Thymus (tissue), 11 donors: ENCODE results near the gene CALN1. TPM values are rescaled to one million over a fixed set of nuclear protein-coding genes. Genes with fewer than 3 reads are reported as not detected.

Experiments used
- DNase-seq, 9 donors: peaks; one replicate each; pipeline ENCODE4 v3.0.0-alpha.2; 2013; ENCODE audit warnings: low spot score in 9 of 9, low read depth in 6 of 9, missing footprints in 1 of 9
- H3K27ac ChIP-seq, 2 donors: one replicate each; pipeline ENCODE4 v1.5.1; 2013; ENCODE audit warnings: control low read depth in 1 of 2, low read depth in 1 of 2, low read length in 1 of 2, mild to moderate bottlenecking in 1 of 2, moderate library complexity in 1 of 2
- H3K27me3 ChIP-seq, 2 donors: one replicate each; pipeline ENCODE4 v1.5.1; 2013; ENCODE audit warnings: low read length in 1 of 2; ENCODE audit not compliant: control insufficient read depth in 2 of 2, insufficient read depth in 1 of 2
- H3K36me3 ChIP-seq, 2 donors: one replicate each; pipeline ENCODE4 v1.5.1; 2013; ENCODE audit warnings: low read length in 1 of 2, mild to moderate bottlenecking in 1 of 2, moderate library complexity in 1 of 2; ENCODE audit not compliant: control insufficient read depth in 2 of 2, insufficient read depth in 2 of 2
- H3K4me1 ChIP-seq, 2 donors: one replicate each; pipeline ENCODE4 v1.5.1; 2013; ENCODE audit warnings: low read length in 2 of 2; ENCODE audit not compliant: control insufficient read depth in 2 of 2, insufficient read depth in 2 of 2
- H3K4me3 ChIP-seq, 2 donors: one replicate each; pipeline ENCODE4 v1.5.1; 2013; ENCODE audit warnings: low read length in 2 of 2, control low read depth in 1 of 2, mild to moderate bottlenecking in 1 of 2
- H3K9me3 ChIP-seq, 2 donors: one replicate each; pipeline ENCODE4 v1.5.1; 2013; ENCODE audit warnings: low read length in 1 of 2, mild to moderate bottlenecking in 1 of 2; ENCODE audit not compliant: control insufficient read depth in 2 of 2, insufficient read depth in 1 of 2
- WGBS: extraction: QIAGEN DNeasy Blood & Tissue Kit; methylation state at CpG from one replicate; pipeline ENCODE4 v1.1.7; 2013; 5-methylcytosine and 5-hydroxymethylcytosine counted together
- polyA plus RNA-seq: library from polyadenylated mRNA; stranded (reverse); fragments of 200-250 nt; gene quantifications from one replicate; pipeline ENCODE4 v1.2.3, GENCODE V29; 2013
- total RNA-seq: library from RNA; stranded (reverse); fragments of 120-200 nt; gene quantifications from one replicate; pipeline ENCODE4 v1.2.4, GENCODE V29; 2013
- donor health status: healthy.

Gene CALN1
- total and polyA plus RNA-seq, 2 donors, result 9.0 to 36.8 TPM

DNA sequence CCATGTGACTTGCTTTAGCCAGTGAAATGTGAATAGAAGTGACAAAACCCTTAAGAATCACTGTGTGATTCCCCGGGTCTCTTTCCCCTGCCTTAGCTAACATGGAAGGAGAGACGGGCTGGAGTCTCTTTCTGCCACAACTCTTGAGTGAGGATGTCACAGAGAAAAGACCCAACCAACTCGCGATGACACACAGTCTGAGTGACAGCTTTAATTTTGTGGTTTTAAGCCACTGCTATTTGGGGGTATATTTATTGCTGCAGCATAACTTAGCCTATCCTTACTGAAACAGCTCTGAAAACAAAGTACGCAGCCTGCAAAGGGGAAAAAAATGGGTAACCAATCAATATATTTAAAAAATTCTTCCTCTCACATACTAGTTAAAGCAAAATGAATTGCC is 319.4 kb downstream of the CALN1 start:
- Histone ChIP-seq H3K27ac (no peak overlapping the region), H3K27me3 (no peaks in the 10 kb centered on the region), H3K4me3 (no peak overlapping the region), H3K9me3 (no peaks in the 10 kb centered on the region), H3K4me1 (peaks cover 0 to 3% of the 10 kb centered on the region in 2 donors), H3K36me3 (peaks cover under 1 to 19% of the 10 kb centered on the region in 2 donors)
- no peak for DNase-seq
- WGBS, result 94% methylated on average over 5 of the region's 5 CpGs

DNA sequence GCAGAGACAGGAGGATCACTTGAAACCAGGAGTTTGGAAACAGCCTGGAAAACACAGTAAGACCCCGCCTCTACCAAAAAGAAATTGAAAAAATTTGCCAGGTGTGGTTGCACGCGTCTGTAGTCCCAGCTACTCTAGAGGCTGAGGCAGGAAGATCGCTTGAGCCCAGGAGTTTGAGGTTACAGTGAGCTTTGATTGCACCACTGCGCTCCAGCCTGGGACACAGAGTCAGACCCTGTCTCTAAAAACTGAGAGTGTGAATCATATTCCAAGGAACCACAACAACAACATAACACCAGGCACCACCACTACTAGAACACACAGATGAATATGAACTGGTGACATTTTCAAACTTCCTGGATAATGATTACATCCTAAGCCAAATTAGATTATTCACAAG is 324.2 kb downstream of the CALN1 start:
- H3K27ac ChIP-seq, result peak overlapping the region; percentile 33 to 60
- no peak for DNase-seq
- 67% methylated on average over 5 of the region's 5 CpGs for WGBS
- peaks cover 0 to 10% of the 10 kb centered on the region in 2 donors for H3K4me1 ChIP-seq
- H3K27me3 ChIP-seq, result no peaks in the 10 kb centered on the region
- H3K4me3 ChIP-seq, result no peak overlapping the region
- no peaks in the 10 kb centered on the region for H3K9me3 ChIP-seq
- peaks cover 3 to 5% of the 10 kb centered on the region in 2 donors for H3K36me3 ChIP-seq

DNA sequence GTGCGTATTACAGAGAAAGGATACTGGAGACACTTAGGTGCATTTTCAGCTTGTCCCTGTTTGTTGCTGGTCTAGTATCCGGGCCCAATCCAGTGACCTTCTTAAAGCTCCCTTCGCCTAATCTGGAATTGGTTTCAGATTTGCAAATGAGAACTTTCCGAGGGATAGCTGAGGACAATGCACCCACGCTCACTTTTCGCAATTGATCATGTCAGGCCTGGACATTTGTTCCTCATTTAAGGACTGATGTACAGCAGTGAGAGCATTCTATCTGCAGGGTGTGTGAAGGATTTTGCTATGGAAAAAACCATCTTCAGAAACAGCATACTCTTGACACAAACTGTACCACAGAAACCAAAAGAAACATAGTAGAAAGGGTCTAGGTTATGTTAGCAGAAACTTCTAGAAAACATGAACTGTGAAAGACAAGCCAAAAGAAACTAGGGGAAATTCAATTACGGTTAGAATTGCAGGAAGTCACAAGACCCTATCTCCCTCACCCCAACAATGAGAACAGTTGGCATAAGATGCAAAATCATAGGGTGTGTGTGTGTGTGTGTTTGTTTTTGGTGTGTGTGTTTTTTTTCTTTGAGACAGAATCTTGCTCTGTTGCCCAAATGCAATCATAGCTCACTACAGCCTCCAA is 331.1 kb downstream of the CALN1 start:
- Histone ChIP-seq H3K27me3 (no peaks in the 10 kb centered on the region), H3K4me3 (no peak overlapping the region), H3K36me3 (peaks cover 13 to 19% of the 10 kb centered on the region in 2 donors), H3K27ac (peak overlapping the region; percentile 60 to 86), H3K4me1 (peaks cover 12 to 30% of the 10 kb centered on the region in 2 donors), H3K9me3 (no peaks in the 10 kb centered on the region)
- DNase-seq, result peak in 1 of 9 donors; percentile 63
- 73% methylated on average over 7 of the region's 7 CpGs for WGBS

DNA sequence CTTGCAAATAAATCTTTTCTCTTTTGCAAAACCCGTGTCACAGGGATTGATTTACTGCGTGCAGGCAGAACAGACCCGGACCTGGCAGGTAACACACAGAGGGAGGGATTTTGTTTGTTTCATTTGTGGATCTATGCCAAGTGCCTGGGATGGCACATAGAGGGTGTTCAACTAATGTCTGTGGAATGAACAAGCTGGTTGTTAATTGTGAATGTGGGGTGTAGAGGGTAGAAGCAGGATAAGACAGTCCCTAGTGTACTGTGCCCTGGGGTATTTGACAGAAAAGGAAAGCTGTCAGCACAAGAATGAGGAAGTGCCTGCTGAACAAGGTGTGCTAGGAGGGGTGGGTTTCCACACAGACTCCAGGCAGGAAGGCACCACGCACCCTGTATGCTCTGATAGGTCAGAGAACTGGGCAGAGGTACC is 331.8 kb downstream of the CALN1 start:
- Histone ChIP-seq H3K27me3 (no peaks in the 10 kb centered on the region), H3K27ac (peak overlapping the region; percentile 60 to 86), H3K9me3 (no peaks in the 10 kb centered on the region), H3K4me3 (no peak overlapping the region), H3K4me1 (peaks cover 12 to 30% of the 10 kb centered on the region in 2 donors), H3K36me3 (peaks cover 13 to 25% of the 10 kb centered on the region in 2 donors)
- no peak for DNase-seq
- 54% methylated on average over 4 of the region's 4 CpGs for WGBS

DNA sequence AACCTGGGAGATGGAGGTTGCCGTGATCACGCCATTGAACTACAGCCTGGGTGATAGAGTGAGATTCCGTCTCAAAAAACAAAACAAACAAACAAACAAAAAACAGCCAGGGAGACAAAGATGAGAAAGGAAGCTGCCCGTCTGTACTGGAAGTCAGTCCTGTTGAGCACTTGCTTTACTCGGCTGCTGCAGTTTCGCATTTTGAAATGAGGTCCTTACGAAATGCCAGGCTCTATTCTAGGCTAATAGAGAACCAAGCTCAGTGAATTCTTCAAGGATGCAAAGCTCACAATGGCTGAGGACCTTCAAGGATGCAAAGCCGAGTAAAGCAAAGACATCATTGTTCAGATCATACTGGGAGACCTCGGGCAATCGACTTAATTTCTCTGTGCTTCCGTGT is 333.3 kb downstream of the CALN1 start:
- Histone ChIP-seq H3K27ac (no peak overlapping the region), H3K4me3 (no peak overlapping the region), H3K4me1 (peaks cover 12 to 30% of the 10 kb centered on the region in 2 donors), H3K36me3 (peaks cover 10 to 27% of the 10 kb centered on the region in 2 donors), H3K27me3 (no peaks in the 10 kb centered on the region), H3K9me3 (no peaks in the 10 kb centered on the region)
- 97% methylated on average over 11 of the region's 11 CpGs for WGBS
- DNase-seq, result no peak

DNA sequence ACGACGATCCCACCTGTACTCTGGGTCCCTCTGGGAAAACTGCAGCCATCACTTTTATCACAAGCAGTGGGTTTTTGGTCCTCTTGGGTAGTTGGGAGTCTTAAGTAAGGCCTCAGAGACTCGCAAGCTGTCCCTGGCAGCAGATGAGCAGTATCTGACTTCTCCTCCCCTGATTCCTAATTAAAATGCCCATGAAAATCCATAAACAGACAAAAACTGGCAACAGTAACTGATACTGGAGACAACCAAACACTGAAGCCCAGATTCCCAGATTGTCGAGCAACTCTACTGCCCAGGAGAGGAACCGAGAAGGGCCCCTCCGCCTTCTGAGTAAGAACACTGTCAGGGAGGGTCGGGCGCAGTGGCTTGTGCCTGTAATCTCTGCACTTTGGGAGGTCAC is 333.8 kb downstream of the CALN1 start:
- peaks cover 12 to 28% of the 10 kb centered on the region in 2 donors for H3K4me1 ChIP-seq
- no peak overlapping the region for H3K4me3 ChIP-seq
- 97% methylated on average over 8 of the region's 8 CpGs for WGBS
- no peaks in the 10 kb centered on the region for H3K9me3 ChIP-seq
- H3K27ac ChIP-seq, result no peak overlapping the region
- no peak for DNase-seq
- H3K27me3 ChIP-seq, result no peaks in the 10 kb centered on the region
- H3K36me3 ChIP-seq, result peaks cover 10 to 28% of the 10 kb centered on the region in 2 donors

DNA sequence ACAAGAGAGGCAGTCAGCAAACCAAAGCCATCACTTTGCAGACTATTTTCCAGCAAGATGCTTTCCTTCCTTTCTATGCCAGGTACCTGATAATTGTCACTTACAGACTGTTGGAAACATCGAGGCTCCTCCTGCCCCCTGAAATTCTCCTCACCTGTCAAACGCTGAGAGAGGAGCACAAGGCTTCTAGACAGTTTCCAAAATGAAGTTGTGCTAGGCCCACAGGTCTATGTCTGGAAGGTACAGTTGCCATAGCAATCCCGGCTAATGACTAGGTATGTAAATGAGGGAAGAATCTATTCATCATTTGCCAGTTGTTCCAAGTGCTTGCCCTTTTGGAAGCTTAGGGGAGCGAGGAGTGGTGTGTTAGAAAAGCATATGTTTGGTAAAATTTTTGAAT is 334.4 kb downstream of the CALN1 start:
- WGBS, result 93% methylated on average over 4 of the region's 4 CpGs
- Histone ChIP-seq H3K9me3 (no peaks in the 10 kb centered on the region), H3K36me3 (peaks cover 10 to 28% of the 10 kb centered on the region in 2 donors), H3K27me3 (no peaks in the 10 kb centered on the region), H3K4me1 (peaks cover 12 to 27% of the 10 kb centered on the region in 2 donors), H3K27ac (no peak overlapping the region), H3K4me3 (no peak overlapping the region)
- no peak for DNase-seq

DNA sequence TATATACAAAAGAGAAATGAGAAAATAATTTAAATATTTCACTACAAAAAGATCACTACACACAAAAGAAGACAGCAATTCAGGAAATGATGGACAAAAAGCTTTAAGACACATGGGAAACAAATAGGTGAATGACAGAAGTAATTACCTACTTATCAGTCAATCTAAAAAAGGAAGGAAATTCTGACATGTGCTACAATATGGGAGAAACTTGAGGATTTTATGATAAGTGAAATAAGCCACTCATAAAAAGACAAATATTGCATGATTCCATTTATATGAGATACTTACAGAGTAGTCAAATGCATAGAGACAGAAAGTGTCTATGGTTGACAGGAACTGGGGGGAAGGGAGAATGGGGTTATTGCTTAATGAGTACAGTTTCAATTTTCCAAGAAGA is 339.2 kb downstream of the CALN1 start:
- H3K36me3 ChIP-seq, result peaks cover 3 to 15% of the 10 kb centered on the region in 2 donors
- DNase-seq, result no peak
- no peaks in the 10 kb centered on the region for H3K27me3 ChIP-seq
- H3K4me1 ChIP-seq, result peaks cover 0 to 2% of the 10 kb centered on the region in 2 donors
- no peaks in the 10 kb centered on the region for H3K9me3 ChIP-seq
- no peak overlapping the region for H3K27ac ChIP-seq
- H3K4me3 ChIP-seq, result no peak overlapping the region

DNA sequence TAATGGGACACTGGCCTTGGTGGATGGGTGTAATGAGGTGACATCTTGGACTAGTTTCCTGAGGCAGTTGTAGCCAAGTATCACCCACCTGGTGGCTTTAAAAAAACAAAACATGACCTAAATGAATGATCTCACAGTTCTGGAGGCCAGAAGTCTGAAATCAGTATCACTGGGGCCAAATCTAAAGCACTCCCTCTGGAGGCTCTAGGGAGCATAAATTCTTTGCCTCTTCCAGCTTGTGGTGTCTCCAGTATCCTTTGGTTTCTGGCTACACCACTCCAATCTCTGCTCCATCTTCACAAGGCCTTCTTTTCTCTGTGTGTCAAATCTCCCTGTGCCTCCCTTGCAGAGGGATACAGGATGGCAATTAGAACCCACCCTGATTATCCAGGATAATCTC is 342.9 kb downstream of the CALN1 start:
- no peak for DNase-seq
- Histone ChIP-seq H3K36me3 (peaks cover 4 to 13% of the 10 kb centered on the region in 2 donors), H3K4me3 (no peak overlapping the region), H3K27ac (no peak overlapping the region), H3K27me3 (no peaks in the 10 kb centered on the region), H3K4me1 (peaks cover 0 to 2% of the 10 kb centered on the region in 2 donors), H3K9me3 (no peaks in the 10 kb centered on the region)
